Thyroid gland (tissue), 4 donors: Measurements from ENCODE around the gene SLC25A13. TPM values are rescaled to one million over a fixed set of nuclear protein-coding genes. Genes with fewer than 3 reads are reported as not detected.

Experiments used
- DNase-seq, 2 donors: peaks; one replicate each; pipeline ENCODE4 v3.0.0-alpha.2; 2019
- H3K27ac ChIP-seq, 3 donors: fragments of 200-600 bp; sonication (generic); 1 replicate in 2 of 3; 2 replicates in 1 of 3; pipeline ENCODE4 v1.5.1; 2016 to 2019; ENCODE audit warnings: mild to moderate bottlenecking in 1 of 3, moderate library complexity in 1 of 3
- H3K27me3 ChIP-seq: fragments of 200-600 bp; sonication (generic); one replicate; pipeline ENCODE4 v1.5.1; 2019
- H3K36me3 ChIP-seq, 2 donors: fragments of 200-600 bp; sonication (generic); one replicate each; pipeline ENCODE4 v1.5.1; 2016 to 2019
- H3K4me1 ChIP-seq, 2 donors: fragments of 200-600 bp; sonication (generic); one replicate each; pipeline ENCODE4 v1.5.1; 2017 to 2019
- H3K4me3 ChIP-seq, 3 donors: fragments of 200-600 bp; sonication (generic); replicated peaks in 1 of 3; 1 replicate in 2 of 3; 2 replicates in 1 of 3; pipeline ENCODE4 v1.5.1; 2016; ENCODE audit warnings: mild to moderate bottlenecking in 1 of 3
- H3K9me3 ChIP-seq: fragments of 200-600 bp; sonication (generic); one replicate; pipeline ENCODE4 v1.5.1; 2017
- CTCF ChIP-seq, 6 experiments: fragments of 200-600 bp in 3 of 6; fragments of 450-650 bp in 3 of 6; sonication (generic) in 3 of 6; IDR thresholded peaks; one replicate each; pipeline ENCODE4 v1.5.1; 2016 to 2019; ENCODE audit warnings: antibody characterized with exemption in 6 of 6, mild to moderate bottlenecking in 2 of 6, inconsistent platforms in 1 of 6, moderate library complexity in 1 of 6
- POLR2A ChIP-seq, 2 donors: fragments of 450-650 bp; IDR thresholded peaks; one replicate each; pipeline ENCODE4 v1.6.1; 2017; ENCODE audit warnings: antibody characterized with exemption in 2 of 2, mild to moderate bottlenecking in 2 of 2, moderate library complexity in 1 of 2
- WGBS, 2 donors: methylation state at CpG; one replicate each; pipeline ENCODE4 v1.1.5; 2017; 5-methylcytosine and 5-hydroxymethylcytosine counted together
- intact Hi-C: fragments of 100-400 bp; cut with DNase I; formaldehyde crosslinking; loops from one replicate; pipeline ENCODE4 v1.15.1; 2023
- microRNA counts, 2 donors: library from miRNA; unstranded; fragments of <30 nt; microRNA quantifications; one replicate each; lab custom pipeline; 2016 to 2017
- microRNA-seq: library from miRNA; unstranded; fragments of <30 nt; microRNA quantifications from one replicate; pipeline ENCODE4, GENCODE V29; 2016
- small RNA-seq: library from RNA; depleted of rRNA; stranded (forward); fragments of <200 nt; gene quantifications from one replicate; pipeline ENCODE3, GENCODE V24; 2016
- total RNA-seq, 4 donors: library from RNA; depleted of rRNA; stranded (reverse); fragments of >200 nt; gene quantifications; one replicate each; pipeline ENCODE4 v1.2.3, GENCODE V29; 2016

The SLC25A13 gene
- total RNA-seq, 4 donors from 2014 or later: 22.7 to 36.1 (median 30.2) TPM

- Histone ChIP-seq H3K27ac (no peak overlapping the region), H3K27me3 (no peaks in the 10 kb centered on the region), H3K36me3 (no peaks in the 10 kb centered on the region), H3K9me3 (no peaks in the 10 kb centered on the region), H3K4me3 (no peak overlapping the region), H3K4me1 (peaks cover 6 to 7% of the 10 kb centered on the region in 2 donors)
- TF ChIP-seq POLR2A (IDR thresholded peaks at IDR 0.05): no peak
- TF ChIP-seq CTCF (IDR thresholded peaks at IDR 0.05): no peak
- intact Hi-C loops: no loop called here
- DNase-seq: no peak
- WGBS, 2 donors: 80 to 91% methylated on average over 6 of the region's 6 CpGs
Measured at GRCh38 chr7:96080027-96080426, 241.9 kb downstream of the SLC25A13 start.

GRCh38 chr7:96076350-96076707 lies 245.6 kb downstream of the SLC25A13 start:
- Histone ChIP-seq H3K4me3 (peak overlapping the region in 1 of 3 donors; percentile 40), H3K36me3 (no peaks in the 10 kb centered on the region), H3K9me3 (no peaks in the 10 kb centered on the region), H3K4me1 (peaks cover 6 to 7% of the 10 kb centered on the region in 2 donors), H3K27ac (no peak overlapping the region), H3K27me3 (no peaks in the 10 kb centered on the region)
- no peak for TF ChIP-seq CTCF (IDR thresholded peaks at IDR 0.05)
- TF ChIP-seq POLR2A (IDR thresholded peaks at IDR 0.05): no peak
- no peak for DNase-seq
- intact Hi-C loops: loop anchor here (5.0 kb wide), 1 partner anchor 951 kb away; no protein-coding TSS in a partner anchor
- 22 to 24% methylated on average over 10 of the region's 10 CpGs for WGBS, 2 donors

GRCh38 chr7:96075510-96076349 lies 246.2 kb downstream of the SLC25A13 start:
- WGBS, 2 donors: 1 to 3% methylated on average over 31 to 37 of the region's 47 CpGs
- intact Hi-C loops: loop anchor here (5.0 kb wide), 1 partner anchor 952 kb away; no protein-coding TSS in a partner anchor
- peak; percentile 58 to 66 for DNase-seq
- Histone ChIP-seq H3K27ac (no peak overlapping the region), H3K36me3 (no peaks in the 10 kb centered on the region), H3K27me3 (no peaks in the 10 kb centered on the region), H3K4me1 (peaks cover 6 to 7% of the 10 kb centered on the region in 2 donors), H3K4me3 (peak overlapping the region; percentile 2 to 40 (median 36)), H3K9me3 (no peaks in the 10 kb centered on the region)
- TF ChIP-seq POLR2A (IDR thresholded peaks at IDR 0.05) (no peak), CTCF (IDR thresholded peaks at IDR 0.05) (peak; percentile 46 to 81 (median 76))

GRCh38 chr7:96074871-96075270 lies 247.0 kb downstream of the SLC25A13 start:
- intact Hi-C loops: loop anchor here (5.0 kb wide), 1 partner anchor 952 kb away; no protein-coding TSS in a partner anchor
- no peak for TF ChIP-seq POLR2A (IDR thresholded peaks at IDR 0.05)
- TF ChIP-seq CTCF (IDR thresholded peaks at IDR 0.05): no peak
- Histone ChIP-seq H3K4me3 (no peak overlapping the region), H3K27me3 (no peaks in the 10 kb centered on the region), H3K9me3 (no peaks in the 10 kb centered on the region), H3K4me1 (peaks cover 6 to 7% of the 10 kb centered on the region in 2 donors), H3K27ac (no peak overlapping the region), H3K36me3 (no peaks in the 10 kb centered on the region)
- WGBS, 2 donors: 63 to 70% methylated on average over 1 of the region's 1 CpG
- no peak for DNase-seq

MicroRNAs encoded within 50 kb of the gene (microRNA counts, 767-probe panel; counts per million panel counts)
- 0 to 2,251 counts per million in 2 donors for microRNA hsa-miR-591 (lab: Ali Mortazavi, UCI)

Small RNA genes lying within 50 kb of the gene (microRNA-seq; reads per million reads assigned to microRNA genes)
- not detected for gene MIR591

Small RNA genes lying within 50 kb of the gene (small RNA-seq; reads per million reads assigned to genes)
- gene AC084368.1 (not detected), gene MIR591 (not detected), gene RNU6-364P (not detected), gene RNU6-532P (not detected)
